ENCODE measurements around the gene RGCC.

The RGCC gene

DNA sequence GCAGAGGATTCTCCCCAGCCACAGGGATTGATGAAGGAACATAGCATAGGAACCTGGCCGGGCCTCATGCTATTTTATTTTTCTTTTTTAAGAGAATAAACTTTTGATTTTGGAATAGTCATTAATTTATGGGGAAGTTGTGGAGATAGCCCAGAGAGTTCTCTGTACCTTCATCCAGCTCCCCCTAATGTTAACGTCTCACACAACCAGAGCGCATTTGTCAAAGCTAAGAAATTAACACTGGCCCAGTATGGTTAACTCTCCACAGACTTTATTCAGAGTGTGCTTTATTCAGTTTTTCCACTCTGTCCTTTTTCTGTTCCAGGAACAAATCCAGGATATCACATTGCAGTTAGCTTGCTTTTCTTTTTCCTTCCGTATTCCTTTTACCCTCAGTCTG is 59.4 kb downstream of the RGCC start:
- TF ChIP-seq, protein P1, sequence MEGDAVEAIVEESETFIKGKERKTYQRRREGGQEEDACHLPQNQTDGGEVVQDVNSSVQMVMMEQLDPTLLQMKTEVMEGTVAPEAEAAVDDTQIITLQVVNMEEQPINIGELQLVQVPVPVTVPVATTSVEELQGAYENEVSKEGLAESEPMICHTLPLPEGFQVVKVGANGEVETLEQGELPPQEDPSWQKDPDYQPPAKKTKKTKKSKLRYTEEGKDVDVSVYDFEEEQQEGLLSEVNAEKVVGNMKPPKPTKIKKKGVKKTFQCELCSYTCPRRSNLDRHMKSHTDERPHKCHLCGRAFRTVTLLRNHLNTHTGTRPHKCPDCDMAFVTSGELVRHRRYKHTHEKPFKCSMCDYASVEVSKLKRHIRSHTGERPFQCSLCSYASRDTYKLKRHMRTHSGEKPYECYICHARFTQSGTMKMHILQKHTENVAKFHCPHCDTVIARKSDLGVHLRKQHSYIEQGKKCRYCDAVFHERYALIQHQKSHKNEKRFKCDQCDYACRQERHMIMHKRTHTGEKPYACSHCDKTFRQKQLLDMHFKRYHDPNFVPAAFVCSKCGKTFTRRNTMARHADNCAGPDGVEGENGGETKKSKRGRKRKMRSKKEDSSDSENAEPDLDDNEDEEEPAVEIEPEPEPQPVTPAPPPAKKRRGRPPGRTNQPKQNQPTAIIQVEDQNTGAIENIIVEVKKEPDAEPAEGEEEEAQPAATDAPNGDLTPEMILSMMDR (IDR thresholded peaks at IDR 0.05; ENCODE audit: extremely low read depth, insufficient read depth, missing control alignments), result no peak
- in situ Hi-C loops (cut with MboI; ENCODE audit: low pct_unique_long_range_greater_than_20kb, low sequenced_read_pairs, unreplicated experiment), result no loop called here
- no peak for DNase-seq (ENCODE audit: low spot score)

GRCh38 chr13:41520016-41520659 is 62.8 kb downstream of the RGCC start:
- in situ Hi-C loops (cut with MboI; ENCODE audit: low pct_unique_long_range_greater_than_20kb, low sequenced_read_pairs, unreplicated experiment), result no loop called here
- DNase-seq (ENCODE audit: low spot score), result no peak
- TF ChIP-seq, protein P1 (IDR thresholded peaks at IDR 0.05; ENCODE audit: extremely low read depth, insufficient read depth, missing control alignments), result no peak

Data from GM13977 (cell line).